Measurements from ENCODE around the gene CHID1.

CHID1 gene

DNA sequence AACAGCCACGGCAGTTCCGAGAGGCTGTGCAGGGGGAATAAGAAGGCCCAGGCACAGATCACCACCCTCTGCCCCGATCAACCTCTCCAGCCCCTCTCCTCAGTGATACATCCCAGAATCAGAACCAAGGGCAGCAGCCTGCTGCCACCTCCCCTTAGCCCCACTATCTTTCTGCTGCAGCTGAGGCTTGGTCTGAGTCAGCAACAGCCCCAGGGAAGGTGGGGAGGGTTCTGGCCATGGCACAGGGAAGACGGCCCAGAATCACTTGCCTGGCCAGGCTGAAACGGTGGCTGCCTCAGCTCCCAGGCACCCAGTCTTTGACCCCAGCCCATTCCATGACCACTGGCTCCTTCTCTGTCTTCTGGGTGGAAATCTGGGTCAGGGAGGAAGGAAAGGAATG is 2.3 kb downstream of the CHID1 start:
- Histone ChIP-seq H3K36me3 (ENCODE audit: control insufficient read depth, low read length) (peaks cover 42% of the 10 kb centered on the region), H3K27ac (ENCODE audit: low read depth, low read length) (no peak overlapping the region), H3K4me3 (ENCODE audit: low read length) (no peak overlapping the region), H3K9me2 (replicated peaks; ENCODE audit: control insufficient read depth, low read length) (no peaks in the 10 kb centered on the region), H3K4me2 (ENCODE audit: low read length) (no peak overlapping the region), H3K9me3 (ENCODE audit: control insufficient read depth, insufficient read depth, low read length) (no peaks in the 10 kb centered on the region), H3F3A (ENCODE audit: control insufficient read depth, insufficient read depth) (no peaks in the 10 kb centered on the region), H3K4me1 (ENCODE audit: control insufficient read depth, low read length) (peaks cover 24% of the 10 kb centered on the region), H3K27me3 (ENCODE audit: control insufficient read depth, low read length) (no peaks in the 10 kb centered on the region), H3K79me2 (ENCODE audit: control insufficient read depth, low read length) (peaks cover 54% of the 10 kb centered on the region), H4K20me1 (ENCODE audit: control insufficient read depth, insufficient read depth, low read depth, low read length) (peaks cover 7% of the 10 kb centered on the region; the same call in 1 of the 2 replicates)
- TF ChIP-seq EZH2phosphoT487 (IDR thresholded peaks at IDR 0.05; ENCODE audit: borderline replicate concordance, low read length) (no peak), CTCF (IDR thresholded peaks at IDR 0.05; ENCODE audit: low read depth, low read length, poor library complexity, severe bottlenecking) (no peak)

GRCh38 chr11:907668-908067 is 2.9 kb downstream of the CHID1 start:
- H4K20me1 ChIP-seq (ENCODE audit: control insufficient read depth, insufficient read depth, low read depth, low read length) = peaks cover 7% of the 10 kb centered on the region; the same call in 1 of the 2 replicates
- peaks cover 48% of the 10 kb centered on the region for H3K36me3 ChIP-seq (ENCODE audit: control insufficient read depth, low read length)
- H3F3A ChIP-seq (ENCODE audit: control insufficient read depth, insufficient read depth) = no peaks in the 10 kb centered on the region
- no peaks in the 10 kb centered on the region for H3K27me3 ChIP-seq (ENCODE audit: control insufficient read depth, low read length)
- H3K4me1 ChIP-seq (ENCODE audit: control insufficient read depth, low read length) = peaks cover 24% of the 10 kb centered on the region
- no peaks in the 10 kb centered on the region for H3K9me3 ChIP-seq (ENCODE audit: control insufficient read depth, insufficient read depth, low read length)
- peaks cover 54% of the 10 kb centered on the region for H3K79me2 ChIP-seq (ENCODE audit: control insufficient read depth, low read length)
- no peaks in the 10 kb centered on the region for H3K9me2 ChIP-seq (replicated peaks; ENCODE audit: control insufficient read depth, low read length)
- no peak overlapping the region for H3K4me2 ChIP-seq (ENCODE audit: low read length)
- no peak overlapping the region for H3K27ac ChIP-seq (ENCODE audit: low read depth, low read length)
- H3K4me3 ChIP-seq (ENCODE audit: low read length) = no peak overlapping the region
- TF ChIP-seq EZH2phosphoT487 (IDR thresholded peaks at IDR 0.05; ENCODE audit: borderline replicate concordance, low read length) (no peak), CTCF (IDR thresholded peaks at IDR 0.05; ENCODE audit: low read depth, low read length, poor library complexity, severe bottlenecking) (no peak)

GRCh38 chr11:905952-906351 is 4.7 kb downstream of the CHID1 start:
- H3F3A ChIP-seq (ENCODE audit: control insufficient read depth, insufficient read depth) = no peaks in the 10 kb centered on the region
- no peak overlapping the region for H3K4me3 ChIP-seq (ENCODE audit: low read length)
- H3K27ac ChIP-seq (ENCODE audit: low read depth, low read length) = no peak overlapping the region
- no peak overlapping the region for H3K4me2 ChIP-seq (ENCODE audit: low read length)
- H3K27me3 ChIP-seq (ENCODE audit: control insufficient read depth, low read length) = no peaks in the 10 kb centered on the region
- TF ChIP-seq CTCF (IDR thresholded peaks at IDR 0.05; ENCODE audit: low read depth, low read length, poor library complexity, severe bottlenecking) (no peak), EZH2phosphoT487 (IDR thresholded peaks at IDR 0.05; ENCODE audit: borderline replicate concordance, low read length) (no peak)
- no peaks in the 10 kb centered on the region for H3K9me3 ChIP-seq (ENCODE audit: control insufficient read depth, insufficient read depth, low read length)
- peaks cover 54% of the 10 kb centered on the region for H3K79me2 ChIP-seq (ENCODE audit: control insufficient read depth, low read length)
- H3K4me1 ChIP-seq (ENCODE audit: control insufficient read depth, low read length) = peaks cover 17% of the 10 kb centered on the region
- H3K36me3 ChIP-seq (ENCODE audit: control insufficient read depth, low read length) = peaks cover 65% of the 10 kb centered on the region
- no peaks in the 10 kb centered on the region for H3K9me2 ChIP-seq (replicated peaks; ENCODE audit: control insufficient read depth, low read length)
- peaks cover 7% of the 10 kb centered on the region; the same call in 1 of the 2 replicates for H4K20me1 ChIP-seq (ENCODE audit: control insufficient read depth, insufficient read depth, low read depth, low read length)
